Medulla oblongata (tissue), 1 donor: Measurements from ENCODE around the gene KLK5.
"Not testable (repeated sequence)": the region's sequence is repeated elsewhere in the genome, so short reads cannot be mapped to it uniquely, and the experiment has no call there.

Source experiments
- DNase-seq: peaks from one replicate; pipeline ENCODE4 v3.0.0-alpha.2; 2015; ENCODE audit errors: extremely low spot score

The KLK5 gene

GRCh38 chr19:50921426-50922316 is 31.2 kb downstream of the KLK5 start:
- DNase-seq, result no peak

- DNase-seq, result no peak
These were observed 36.8 kb downstream of the KLK5 start for GRCh38 chr19:50916069-50916468.

- DNase-seq, result no peak
These were observed 39.8 kb downstream of the KLK5 start for GRCh38 chr19:50912727-50913716.

- no peak for DNase-seq
These were observed 40.7 kb downstream of the KLK5 start for GRCh38 chr19:50912102-50912599.

GRCh38 chr19:50911206-50912101 is 41.4 kb downstream of the KLK5 start, which contains the start of gene KLK4:
TSS of gene KLK4 (minus strand) at chr19:50911395. CDS start at chr19:50910738, 657 bp downstream.
- DNase-seq, result no peak

- DNase-seq, result no peak
These were observed 42.1 kb downstream of the KLK5 start for GRCh38 chr19:50910722-50911121.

- DNase-seq, result no peak
These were observed 43.4 kb downstream of the KLK5 start for GRCh38 chr19:50909240-50910070.

- no peak for DNase-seq
These were observed 44.5 kb downstream of the KLK5 start for GRCh38 chr19:50908336-50908735.

- DNase-seq, result peak; percentile 13
These were observed 46.6 kb downstream of the KLK5 start for GRCh38 chr19:50906217-50906616.

GRCh38 chr19:50902640-50903039 is 50.2 kb downstream of the KLK5 start:
- no peak for DNase-seq

- DNase-seq, result no peak
These were observed 53.3 kb downstream of the KLK5 start for GRCh38 chr19:50899569-50899968.

GRCh38 chr19:50898018-50898417 is 54.8 kb downstream of the KLK5 start:
- DNase-seq, result no peak

GRCh38 chr19:50897612-50898011 is 55.2 kb downstream of the KLK5 start:
- DNase-seq, result no peak

GRCh38 chr19:50897191-50897607 is 55.6 kb downstream of the KLK5 start:
- DNase-seq, result no peak

GRCh38 chr19:50896591-50897190 is 56.1 kb downstream of the KLK5 start:
- no peak for DNase-seq

- not testable (repeated sequence) for DNase-seq
These were observed 56.7 kb downstream of the KLK5 start for GRCh38 chr19:50896089-50896590.

GRCh38 chr19:50894478-50895356 is 58.1 kb downstream of the KLK5 start:
- no peak for DNase-seq
